ENCODE results near the gene HTATIP2.

DNA sequence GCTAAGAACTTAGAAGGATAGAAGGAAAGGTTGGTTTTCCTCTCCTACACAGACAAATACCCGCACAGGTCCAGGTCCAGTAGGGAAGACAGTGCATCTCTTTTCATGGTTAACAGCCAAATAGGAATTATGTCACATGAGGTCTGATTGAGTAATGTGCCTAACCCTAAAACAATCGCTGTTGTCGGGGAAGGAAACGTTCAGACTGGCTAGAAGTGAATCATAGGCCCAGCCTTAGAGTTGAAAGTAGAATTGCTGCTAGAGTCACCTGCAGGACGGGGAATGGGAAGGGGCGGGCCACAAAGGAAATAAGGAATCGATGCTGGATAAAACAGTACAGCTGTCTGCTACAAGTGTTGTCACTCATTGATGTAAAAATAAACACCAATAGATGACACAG lies 12.4 kb upstream of the HTATIP2 start:
- TF ChIP-seq, protein P1, sequence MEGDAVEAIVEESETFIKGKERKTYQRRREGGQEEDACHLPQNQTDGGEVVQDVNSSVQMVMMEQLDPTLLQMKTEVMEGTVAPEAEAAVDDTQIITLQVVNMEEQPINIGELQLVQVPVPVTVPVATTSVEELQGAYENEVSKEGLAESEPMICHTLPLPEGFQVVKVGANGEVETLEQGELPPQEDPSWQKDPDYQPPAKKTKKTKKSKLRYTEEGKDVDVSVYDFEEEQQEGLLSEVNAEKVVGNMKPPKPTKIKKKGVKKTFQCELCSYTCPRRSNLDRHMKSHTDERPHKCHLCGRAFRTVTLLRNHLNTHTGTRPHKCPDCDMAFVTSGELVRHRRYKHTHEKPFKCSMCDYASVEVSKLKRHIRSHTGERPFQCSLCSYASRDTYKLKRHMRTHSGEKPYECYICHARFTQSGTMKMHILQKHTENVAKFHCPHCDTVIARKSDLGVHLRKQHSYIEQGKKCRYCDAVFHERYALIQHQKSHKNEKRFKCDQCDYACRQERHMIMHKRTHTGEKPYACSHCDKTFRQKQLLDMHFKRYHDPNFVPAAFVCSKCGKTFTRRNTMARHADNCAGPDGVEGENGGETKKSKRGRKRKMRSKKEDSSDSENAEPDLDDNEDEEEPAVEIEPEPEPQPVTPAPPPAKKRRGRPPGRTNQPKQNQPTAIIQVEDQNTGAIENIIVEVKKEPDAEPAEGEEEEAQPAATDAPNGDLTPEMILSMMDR (IDR thresholded peaks at IDR 0.05): no peak
- no peak for TF ChIP-seq ZFX (IDR thresholded peaks at IDR 0.05; ENCODE audit: borderline replicate concordance)

Measured in 22Rv1 (cell line).